ENCODE data around the gene EZH1. TPM values are rescaled to one million over a fixed set of nuclear protein-coding genes. Genes with fewer than 3 reads are reported as not detected.
A peak's percentile ranks its signal among the peaks of the same experiment; 100 is the strongest.

Gene EZH1
- total RNA-seq, 1 donor from 2014 or later, result 43.3 TPM

DNA sequence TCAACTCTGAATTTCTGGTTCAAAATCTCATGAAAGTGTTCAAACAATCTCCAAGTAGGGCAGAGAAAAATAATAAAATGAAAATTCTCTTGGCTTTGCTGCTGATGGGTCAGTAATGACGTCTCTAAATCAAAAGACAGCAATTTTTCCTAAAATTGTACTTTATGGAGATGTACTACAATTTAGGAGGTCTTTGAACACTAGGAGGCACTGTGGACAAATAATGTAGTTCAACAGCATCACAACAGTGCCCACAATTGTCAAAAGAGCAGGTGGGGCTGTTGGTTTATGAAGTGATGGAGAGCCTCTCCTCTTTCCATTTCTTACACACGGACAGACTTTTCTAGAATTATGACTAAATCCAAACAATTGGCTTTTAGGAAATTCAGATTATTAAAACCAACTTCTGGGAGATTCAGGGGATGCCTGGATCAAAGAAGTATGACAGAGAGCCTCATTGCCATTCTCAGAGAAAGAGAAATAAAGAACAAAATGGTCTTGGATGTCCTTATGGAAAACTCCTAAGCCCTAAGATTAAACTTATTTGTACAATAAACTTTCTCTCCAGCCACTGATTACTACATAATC is 23.8 kb downstream of the EZH1 start:
- H3K36me3 ChIP-seq, result peaks cover 97% of the 10 kb centered on the region
- H3K4me1 ChIP-seq, result no peaks in the 10 kb centered on the region
- H3K9me3 ChIP-seq (replicated peaks), result no peaks in the 10 kb centered on the region
- no peak for DNase-seq
- no peak overlapping the region for H3K4me3 ChIP-seq
- no peaks in the 10 kb centered on the region for H3K27me3 ChIP-seq (ENCODE audit: low read depth)
- TF ChIP-seq, protein P1, sequence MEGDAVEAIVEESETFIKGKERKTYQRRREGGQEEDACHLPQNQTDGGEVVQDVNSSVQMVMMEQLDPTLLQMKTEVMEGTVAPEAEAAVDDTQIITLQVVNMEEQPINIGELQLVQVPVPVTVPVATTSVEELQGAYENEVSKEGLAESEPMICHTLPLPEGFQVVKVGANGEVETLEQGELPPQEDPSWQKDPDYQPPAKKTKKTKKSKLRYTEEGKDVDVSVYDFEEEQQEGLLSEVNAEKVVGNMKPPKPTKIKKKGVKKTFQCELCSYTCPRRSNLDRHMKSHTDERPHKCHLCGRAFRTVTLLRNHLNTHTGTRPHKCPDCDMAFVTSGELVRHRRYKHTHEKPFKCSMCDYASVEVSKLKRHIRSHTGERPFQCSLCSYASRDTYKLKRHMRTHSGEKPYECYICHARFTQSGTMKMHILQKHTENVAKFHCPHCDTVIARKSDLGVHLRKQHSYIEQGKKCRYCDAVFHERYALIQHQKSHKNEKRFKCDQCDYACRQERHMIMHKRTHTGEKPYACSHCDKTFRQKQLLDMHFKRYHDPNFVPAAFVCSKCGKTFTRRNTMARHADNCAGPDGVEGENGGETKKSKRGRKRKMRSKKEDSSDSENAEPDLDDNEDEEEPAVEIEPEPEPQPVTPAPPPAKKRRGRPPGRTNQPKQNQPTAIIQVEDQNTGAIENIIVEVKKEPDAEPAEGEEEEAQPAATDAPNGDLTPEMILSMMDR (IDR thresholded peaks at IDR 0.05; ENCODE audit: borderline replicate concordance), result peak; percentile 75
- no peak overlapping the region for H3K27ac ChIP-seq (replicated peaks)
- intact Hi-C loops (cut with micrococcal nuclease), result loop anchor here (2.0 kb wide), 1 partner anchor 42 kb away; no protein-coding TSS in a partner anchor

- intact Hi-C loops (cut with micrococcal nuclease), result no loop called here
- no peak overlapping the region for H3K4me3 ChIP-seq
- H3K27me3 ChIP-seq (ENCODE audit: low read depth), result no peaks in the 10 kb centered on the region
- DNase-seq, result no peak
- H3K27ac ChIP-seq (replicated peaks), result no peak overlapping the region
- H3K4me1 ChIP-seq, result no peaks in the 10 kb centered on the region
- peaks cover 100% of the 10 kb centered on the region for H3K36me3 ChIP-seq
- TF ChIP-seq, protein P1 (IDR thresholded peaks at IDR 0.05; ENCODE audit: borderline replicate concordance), result no peak
- no peaks in the 10 kb centered on the region for H3K9me3 ChIP-seq (replicated peaks)
Observed at GRCh38 chr17:42709561-42709960, 35.3 kb downstream of the EZH1 start.

GRCh38 chr17:42708588-42708987 is 36.3 kb downstream of the EZH1 start:
- intact Hi-C loops (cut with micrococcal nuclease), result no loop called here
- peaks cover 100% of the 10 kb centered on the region for H3K36me3 ChIP-seq

GRCh38 chr17:42706732-42707131 is 38.1 kb downstream of the EZH1 start:
- no peak for DNase-seq
- peaks cover 100% of the 10 kb centered on the region for H3K36me3 ChIP-seq
- H3K4me3 ChIP-seq, result no peak overlapping the region
- intact Hi-C loops (cut with micrococcal nuclease), result no loop called here
- TF ChIP-seq, protein P1 (IDR thresholded peaks at IDR 0.05; ENCODE audit: borderline replicate concordance), result no peak
- H3K4me1 ChIP-seq, result no peaks in the 10 kb centered on the region
- H3K27me3 ChIP-seq (ENCODE audit: low read depth), result no peaks in the 10 kb centered on the region
- H3K9me3 ChIP-seq (replicated peaks), result no peaks in the 10 kb centered on the region
- H3K27ac ChIP-seq (replicated peaks), result no peak overlapping the region

More at GRCh38 chr17:42708588-42708987, 36.3 kb downstream of the EZH1 start:
- H3K27ac ChIP-seq (replicated peaks), result no peak overlapping the region
- no peak for DNase-seq
- TF ChIP-seq, protein P1 (IDR thresholded peaks at IDR 0.05; ENCODE audit: borderline replicate concordance), result no peak
- no peaks in the 10 kb centered on the region for H3K4me1 ChIP-seq
- no peak overlapping the region for H3K4me3 ChIP-seq
- H3K27me3 ChIP-seq (ENCODE audit: low read depth), result no peaks in the 10 kb centered on the region
- H3K9me3 ChIP-seq (replicated peaks), result no peaks in the 10 kb centered on the region

DNA sequence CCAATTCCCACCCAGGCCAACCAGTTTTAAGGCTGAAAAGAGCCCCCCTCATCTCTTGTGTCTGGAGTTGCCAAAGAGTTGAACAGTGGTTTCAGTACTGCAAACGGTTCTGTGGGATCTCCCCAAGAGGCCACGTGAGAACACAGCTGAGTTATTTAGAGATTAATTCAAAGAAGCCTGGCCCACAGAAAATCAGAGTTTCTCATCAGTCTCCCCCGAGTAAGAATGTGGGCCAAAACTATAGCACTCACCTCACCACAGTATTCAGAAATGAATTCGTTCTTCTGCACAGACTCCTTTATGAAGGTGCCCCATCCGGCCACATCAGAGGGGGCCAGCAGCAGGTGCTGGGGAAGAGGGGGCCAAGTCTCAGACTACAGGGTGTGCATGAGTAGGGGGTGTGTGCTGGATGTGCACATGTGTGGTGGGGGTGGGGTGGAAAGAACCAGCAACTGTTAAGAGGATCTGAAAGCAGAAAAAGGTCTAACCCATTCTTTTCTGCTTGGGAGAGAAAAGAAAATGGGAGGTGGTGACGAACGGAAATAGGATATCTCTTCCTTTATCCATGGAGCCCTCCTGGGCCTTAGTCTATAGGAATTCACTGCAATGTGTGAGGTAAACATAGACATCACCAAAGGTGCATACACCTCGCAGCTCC is 39.9 kb downstream of the EZH1 start:
- DNase-seq, result no peak
- intact Hi-C loops (cut with micrococcal nuclease), result no loop called here
- Histone ChIP-seq H3K4me3 (no peak overlapping the region), H3K4me1 (peaks cover under 1% of the 10 kb centered on the region), H3K36me3 (peaks cover 100% of the 10 kb centered on the region), H3K27me3 (ENCODE audit: low read depth) (no peaks in the 10 kb centered on the region), H3K9me3 (replicated peaks) (no peaks in the 10 kb centered on the region), H3K27ac (replicated peaks) (no peak overlapping the region)
- TF ChIP-seq, protein P1 (IDR thresholded peaks at IDR 0.05; ENCODE audit: borderline replicate concordance), result no peak

All from left ventricle myocardium inferior (tissue), 1 donor.